ENCODE data around the gene SEC16B. TPM values are rescaled to one million over a fixed set of nuclear protein-coding genes. Genes with fewer than 3 reads are reported as not detected.

Gene SEC16B
- total RNA-seq, 1 experiment from 2014 or later, result 0.39 TPM

GRCh38 chr1:177933881-177934280 lies 36.0 kb downstream of the SEC16B start:
- POLR2A ChIA-PET, result interaction anchor here (0.6 kb wide), 3 partner anchors 87 to 409 kb away, joined by 3 to 10 read pairs (median 4); no protein-coding TSS in a partner anchor
- Histone ChIP-seq H3K27me3 (ENCODE audit: control insufficient read depth, insufficient read depth, low read length) (no peaks in the 10 kb centered on the region), H3K9me3 (ENCODE audit: control insufficient read depth, insufficient read depth, low read depth, low read length) (no peaks in the 10 kb centered on the region), H3K27ac (ENCODE audit: low read length) (no peak overlapping the region), H3K4me1 (ENCODE audit: control insufficient read depth, insufficient read depth, low read length) (no peaks in the 10 kb centered on the region), H3K4me3 (ENCODE audit: low read depth in 2 of 2, low read length in 2 of 2) (no peak overlapping the region), H3K36me3 (ENCODE audit: control insufficient read depth, insufficient read depth, low read length) (no peaks in the 10 kb centered on the region)
- intact Hi-C loops (cut with micrococcal nuclease; ENCODE audit: unreplicated experiment) (no loop called here), in situ Hi-C loops (cut with HindIII; ENCODE audit: low pct_unique_long_range_greater_than_20kb, low sequenced_read_pairs) (no loop called here)
- TF ChIP-seq TCF7L2 (IDR thresholded peaks at IDR 0.05; ENCODE audit: low read depth, low read length), result no peak
- no peak for TF ChIP-seq SIN3A (IDR thresholded peaks at IDR 0.05; ENCODE audit: borderline replicate concordance, insufficient read depth, low read depth, low read length)
- TF ChIP-seq REST (IDR thresholded peaks at IDR 0.05; ENCODE audit: insufficient read depth in 1 of 2, low read depth in 2 of 2, low read length in 1 of 2), result no peak
- no peak for TF ChIP-seq CTCF (IDR thresholded peaks at IDR 0.05)
- no peak for TF ChIP-seq POLR2AphosphoS5 (IDR thresholded peaks at IDR 0.05; ENCODE audit: low read depth, low read length)
- CTCF ChIA-PET, result interaction anchor here (0.6 kb wide), 2 partner anchors 28 to 106 kb away, joined by 6 to 8 read pairs; no protein-coding TSS in a partner anchor
- no peak for DNase-seq (ENCODE audit: low read depth, low spot score)
- no TSS peak for BruUV-seq (replicated peaks)
- no peak for ATAC-seq

GRCh38 chr1:177932123-177932522 lies 37.7 kb downstream of the SEC16B start:
- no peaks in the 10 kb centered on the region for H3K27me3 ChIP-seq (ENCODE audit: control insufficient read depth, insufficient read depth, low read length)
- no peaks in the 10 kb centered on the region for H3K36me3 ChIP-seq (ENCODE audit: control insufficient read depth, insufficient read depth, low read length)
- TF ChIP-seq CTCF (IDR thresholded peaks at IDR 0.05), result no peak
- no peak for TF ChIP-seq SIN3A (IDR thresholded peaks at IDR 0.05; ENCODE audit: borderline replicate concordance, insufficient read depth, low read depth, low read length)
- no peak for TF ChIP-seq REST (IDR thresholded peaks at IDR 0.05; ENCODE audit: insufficient read depth in 1 of 2, low read depth in 2 of 2, low read length in 1 of 2)
- intact Hi-C loops (cut with micrococcal nuclease; ENCODE audit: unreplicated experiment), result no loop called here
- ATAC-seq, result no peak
- CTCF ChIA-PET, result no interaction called here
- BruUV-seq (replicated peaks), result no TSS peak
- no peak overlapping the region for H3K27ac ChIP-seq (ENCODE audit: low read length)
- in situ Hi-C loops (cut with HindIII; ENCODE audit: low pct_unique_long_range_greater_than_20kb, low sequenced_read_pairs), result no loop called here
- H3K4me3 ChIP-seq (ENCODE audit: low read depth in 2 of 2, low read length in 2 of 2), result no peak overlapping the region
- no peaks in the 10 kb centered on the region for H3K4me1 ChIP-seq (ENCODE audit: control insufficient read depth, insufficient read depth, low read length)
- no peak for DNase-seq (ENCODE audit: low read depth, low spot score)
- no peaks in the 10 kb centered on the region for H3K9me3 ChIP-seq (ENCODE audit: control insufficient read depth, insufficient read depth, low read depth, low read length)
- POLR2A ChIA-PET, result no interaction called here

Data from Panc1 (cell line).